Natural killer cell (primary cell): ENCODE measurements around the gene TOB2. TPM values are rescaled to one million over a fixed set of nuclear protein-coding genes. Genes with fewer than 3 reads are reported as not detected.
"Not testable (repeated sequence)": the region's sequence is repeated elsewhere in the genome, so short reads cannot be mapped to it uniquely, and the experiment has no call there.

Experiments used
- ATAC-seq, 3 donors: fragments of 150-1000 bp in 2 of 3; fragments of 200-7000 bp in 1 of 3; cut with Tn5 transposase; 1 replicate in 1 of 3; 2 replicates in 2 of 3; pipeline ENCODE4 v1.10.0; 2021; ENCODE audit warnings: mild to moderate bottlenecking in 2 of 3, moderate library complexity in 2 of 3
- DNase-seq, 2 donors: peaks; one replicate each; pipeline versions ENCODE4 v3.0.0 to v3.0.0-alpha.2; 2013 to 2021; ENCODE audit warnings: mixed read lengths in 1 of 2
- H3K27ac ChIP-seq: one replicate; pipeline ENCODE4 v1.5.1; 2013; ENCODE audit warnings: mild to moderate bottlenecking, low read length
- H3K27me3 ChIP-seq: one replicate; pipeline ENCODE4 v1.6.1; 2013; ENCODE audit warnings: low read length; ENCODE audit not compliant: control insufficient read depth, insufficient read depth
- H3K36me3 ChIP-seq: one replicate; pipeline ENCODE4 v1.6.1; 2013; ENCODE audit warnings: low read length; ENCODE audit not compliant: control insufficient read depth, insufficient read depth
- H3K4me1 ChIP-seq: one replicate; pipeline ENCODE4 v1.6.1; 2013; ENCODE audit warnings: low read length; ENCODE audit not compliant: control insufficient read depth, insufficient read depth
- H3K4me3 ChIP-seq: one replicate; pipeline ENCODE4 v1.5.1; 2013; ENCODE audit warnings: low read length
- H3K9me3 ChIP-seq: one replicate; pipeline ENCODE4 v1.6.1; 2013; ENCODE audit warnings: low read length; ENCODE audit not compliant: control insufficient read depth, insufficient read depth
- H3K27ac Mint-ChIP-seq, 2 donors: one replicate each; pipeline ENCODE4 v1.8.0; 2022; ENCODE audit warnings: mild to moderate bottlenecking in 2 of 2, mixed read lengths in 2 of 2, moderate library complexity in 1 of 2
- H3K27me3 Mint-ChIP-seq, 2 donors: one replicate each; pipeline ENCODE4 v1.8.0; 2022; ENCODE audit warnings: low read depth in 2 of 2, mixed read lengths in 2 of 2
- H3K36me3 Mint-ChIP-seq: one replicate; pipeline ENCODE4 v1.8.0; 2022; ENCODE audit warnings: mixed read lengths
- H3K4me1 Mint-ChIP-seq, 2 donors: one replicate each; pipeline ENCODE4 v1.8.0; 2022; ENCODE audit warnings: mixed read lengths in 2 of 2
- H3K4me3 Mint-ChIP-seq: one replicate; pipeline ENCODE4 v1.8.0; 2022; ENCODE audit warnings: mild to moderate bottlenecking, moderate library complexity, mixed read lengths
- H3K9me3 Mint-ChIP-seq, 2 donors: one replicate each; pipeline ENCODE4 v1.8.0; 2022; ENCODE audit warnings: mixed read lengths in 2 of 2
- WGBS: methylation state at CpG from one replicate; pipeline ENCODE4 v1.1.7; 2013; ENCODE audit warnings: missing lambda C conversion rate; ENCODE audit not compliant: insufficient coverage; 5-methylcytosine and 5-hydroxymethylcytosine counted together
- intact Hi-C: fragments of 100-400 bp; cut with micrococcal nuclease; formaldehyde crosslinking; loops from one replicate; pipeline ENCODE4 v1.14.2; 2022
- total RNA-seq, 4 donors: library from RNA; stranded (reverse); fragments of 120-200 nt in 1 of 4; gene quantifications; one replicate each; pipeline versions ENCODE4 v1.2.3 to v1.2.4, GENCODE V29; 2013 to 2022
- TF ChIP-seq, protein P1 (sequence below): fragments of 200-600 bp; IDR thresholded peaks from one replicate; pipeline ENCODE4 v1.8.0; 2022; ENCODE audit warnings: antibody characterized with exemption

The TOB2 gene
- total RNA-seq, 3 donors from 2014 or later (not counting 1 experiment from before 2014, with no cell fraction given): 26.4 to 42.2 (median 32.6) TPM

DNA sequence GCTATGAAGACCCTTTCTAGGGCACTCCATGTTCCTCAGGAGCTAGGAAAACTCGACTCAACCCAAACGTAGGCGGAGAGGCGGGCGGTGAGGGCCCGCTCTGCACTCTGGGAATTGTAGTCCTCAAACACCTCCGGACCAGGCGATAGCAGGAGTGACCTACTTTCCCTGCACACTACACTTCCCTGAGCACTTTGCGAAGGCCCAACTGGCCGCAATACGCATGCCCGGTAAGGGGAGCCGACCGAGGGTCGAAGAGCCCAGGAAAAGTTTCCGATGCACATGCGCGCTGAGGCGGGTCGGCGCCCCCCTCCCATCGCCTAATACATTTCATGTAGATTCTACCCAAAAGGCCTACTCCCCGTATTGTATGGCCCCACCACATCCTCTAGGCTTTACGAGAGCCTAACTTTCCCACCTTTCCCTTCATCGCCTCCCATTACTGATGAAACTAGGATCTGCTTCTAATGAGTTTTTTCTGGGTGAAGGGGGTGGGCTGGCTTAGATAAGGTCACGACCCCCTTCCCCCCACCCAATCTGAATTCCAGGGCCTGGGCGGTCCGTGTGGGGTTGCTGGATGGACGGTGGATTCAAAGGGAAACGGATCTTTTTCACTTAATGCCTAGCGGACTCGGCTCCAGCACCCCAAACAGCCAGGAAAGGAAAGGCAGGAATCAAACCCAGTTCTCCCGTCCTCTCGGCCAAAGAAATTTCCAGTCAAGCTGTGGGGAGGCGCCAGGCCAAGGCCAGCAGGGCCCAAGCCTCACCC, 2.1 kb downstream of the TOB2 start:
- TF ChIP-seq, protein P1, sequence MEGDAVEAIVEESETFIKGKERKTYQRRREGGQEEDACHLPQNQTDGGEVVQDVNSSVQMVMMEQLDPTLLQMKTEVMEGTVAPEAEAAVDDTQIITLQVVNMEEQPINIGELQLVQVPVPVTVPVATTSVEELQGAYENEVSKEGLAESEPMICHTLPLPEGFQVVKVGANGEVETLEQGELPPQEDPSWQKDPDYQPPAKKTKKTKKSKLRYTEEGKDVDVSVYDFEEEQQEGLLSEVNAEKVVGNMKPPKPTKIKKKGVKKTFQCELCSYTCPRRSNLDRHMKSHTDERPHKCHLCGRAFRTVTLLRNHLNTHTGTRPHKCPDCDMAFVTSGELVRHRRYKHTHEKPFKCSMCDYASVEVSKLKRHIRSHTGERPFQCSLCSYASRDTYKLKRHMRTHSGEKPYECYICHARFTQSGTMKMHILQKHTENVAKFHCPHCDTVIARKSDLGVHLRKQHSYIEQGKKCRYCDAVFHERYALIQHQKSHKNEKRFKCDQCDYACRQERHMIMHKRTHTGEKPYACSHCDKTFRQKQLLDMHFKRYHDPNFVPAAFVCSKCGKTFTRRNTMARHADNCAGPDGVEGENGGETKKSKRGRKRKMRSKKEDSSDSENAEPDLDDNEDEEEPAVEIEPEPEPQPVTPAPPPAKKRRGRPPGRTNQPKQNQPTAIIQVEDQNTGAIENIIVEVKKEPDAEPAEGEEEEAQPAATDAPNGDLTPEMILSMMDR: no peak
- H3K36me3 Mint-ChIP-seq: no peaks in the 10 kb centered on the region
- H3K9me3 Mint-ChIP-seq: no peaks in the 10 kb centered on the region
- ATAC-seq: peak; percentile 34 to 56 (median 55)
- H3K27me3 ChIP-seq: no peaks in the 10 kb centered on the region
- peak overlapping the region; percentile 93 to 99 for H3K27ac Mint-ChIP-seq
- no peaks in the 10 kb centered on the region for H3K27me3 Mint-ChIP-seq
- intact Hi-C loops: loop anchor here (1.0 kb wide), 1 partner anchor 158 kb away; the partner anchor contains the start of gene RANGAP1
- H3K9me3 ChIP-seq: no peaks in the 10 kb centered on the region
- H3K4me3 ChIP-seq: peak overlapping the region; percentile 91
- WGBS: under 1% methylated on average over 33 of the region's 35 CpGs
- peak; percentile 60 to 91 for DNase-seq
- peak overlapping the region; percentile 93 for H3K4me3 Mint-ChIP-seq
- H3K27ac ChIP-seq: peak overlapping the region; percentile 100
- peaks cover 31% of the 10 kb centered on the region for H3K4me1 ChIP-seq
- H3K36me3 ChIP-seq: peaks cover 2% of the 10 kb centered on the region
- H3K4me1 Mint-ChIP-seq: peaks cover 35 to 54% of the 10 kb centered on the region in 2 donors

DNA sequence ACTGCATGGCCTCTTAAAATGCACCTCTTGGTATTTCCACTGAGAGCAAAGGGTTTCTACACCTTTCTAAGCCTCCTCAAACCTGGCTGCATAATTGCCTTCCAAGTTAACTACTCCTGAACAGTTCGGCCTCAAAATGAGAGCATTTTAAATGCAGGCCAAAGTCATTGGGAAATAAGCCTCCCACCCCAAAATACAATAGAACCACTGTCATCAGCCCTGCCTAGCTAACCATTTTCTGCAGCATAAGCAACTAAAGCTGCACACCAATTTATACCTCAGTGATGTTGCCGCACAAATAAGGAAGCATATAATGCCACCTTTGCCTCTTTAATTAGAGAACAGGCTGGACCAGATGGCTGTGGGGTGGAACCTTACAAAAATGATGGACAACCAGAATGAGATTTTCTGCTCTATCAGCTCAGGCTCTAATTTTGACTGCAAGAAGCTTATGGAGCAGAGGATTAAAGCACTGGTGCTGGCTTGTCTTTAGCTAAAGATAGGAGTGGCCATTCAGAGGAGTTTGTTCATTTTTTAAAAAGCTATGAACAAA, 4.3 kb downstream of the TOB2 start:
- no peak overlapping the region for H3K4me3 ChIP-seq

DNA sequence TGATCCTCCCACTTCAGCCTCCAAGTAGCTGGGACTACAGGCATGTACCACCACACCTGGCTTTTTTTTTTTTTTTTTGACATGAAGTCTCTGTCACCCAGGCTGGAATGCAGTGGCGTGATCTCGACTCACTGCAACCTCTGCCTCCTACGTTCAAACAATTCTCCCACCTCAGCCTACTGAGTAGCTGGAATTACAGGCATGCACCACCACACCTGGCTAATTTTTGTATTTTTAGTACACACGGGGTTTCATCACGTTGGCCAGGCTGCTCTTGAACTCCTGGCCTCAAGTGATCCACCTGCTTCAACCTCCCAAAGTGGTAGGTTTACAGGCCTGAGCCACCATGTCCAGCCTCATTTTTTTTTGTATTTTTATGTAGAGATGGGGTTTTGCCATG, 6.1 kb downstream of the TOB2 start:
- H3K4me3 Mint-ChIP-seq, H3K36me3 Mint-ChIP-seq, DNase-seq, ATAC-seq, H3K27ac Mint-ChIP-seq, H3K27me3 ChIP-seq, H3K9me3 ChIP-seq, H3K27me3 Mint-ChIP-seq, H3K9me3 Mint-ChIP-seq, H3K27ac ChIP-seq, H3K4me3 ChIP-seq, intact Hi-C loops: not testable (repeated sequence)
- H3K4me1 ChIP-seq: peaks cover 22% of the 10 kb centered on the region
- H3K4me1 Mint-ChIP-seq: peaks cover 21 to 46% of the 10 kb centered on the region in 2 donors
- 87% methylated on average over 5 of the region's 5 CpGs for WGBS
- H3K36me3 ChIP-seq: peaks cover 25% of the 10 kb centered on the region

More for the DNA sequence above, 4.3 kb downstream of the TOB2 start:
- no peaks in the 10 kb centered on the region for H3K36me3 Mint-ChIP-seq
- no peaks in the 10 kb centered on the region for H3K27me3 ChIP-seq
- H3K4me1 ChIP-seq: peaks cover 29% of the 10 kb centered on the region
- no peaks in the 10 kb centered on the region for H3K27me3 Mint-ChIP-seq
- H3K27ac ChIP-seq: no peak overlapping the region
- H3K4me1 Mint-ChIP-seq: peaks cover 25 to 43% of the 10 kb centered on the region in 2 donors
- WGBS: 95% methylated on average over 2 of the region's 2 CpGs
- intact Hi-C loops: no loop called here
- ATAC-seq: no peak
- H3K36me3 ChIP-seq: peaks cover 8% of the 10 kb centered on the region
- H3K9me3 ChIP-seq: no peaks in the 10 kb centered on the region
- peak overlapping the region; percentile 76 for H3K4me3 Mint-ChIP-seq
- H3K27ac Mint-ChIP-seq: peak overlapping the region; percentile 36 to 69
- TF ChIP-seq, protein P1: no peak
- DNase-seq: no peak
- H3K9me3 Mint-ChIP-seq: no peaks in the 10 kb centered on the region

DNA sequence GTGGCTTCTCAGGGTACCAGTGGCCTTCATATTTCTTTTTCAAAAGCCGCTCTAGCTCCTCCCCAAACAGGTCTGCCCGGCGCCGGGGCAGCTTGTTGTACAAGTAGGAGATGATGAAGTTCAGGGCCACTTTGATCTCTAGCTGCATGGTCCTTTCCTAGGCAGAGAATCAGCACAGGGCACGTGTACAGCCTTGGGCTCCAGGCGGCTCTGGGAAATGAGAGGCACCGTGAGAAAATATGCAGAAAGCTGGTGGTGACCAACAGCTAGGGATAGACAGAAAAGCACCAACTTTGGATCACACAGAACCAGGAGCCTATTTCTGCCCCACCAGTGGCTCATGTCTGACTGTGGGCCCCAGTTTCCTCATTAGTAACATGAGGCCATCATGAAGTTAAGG, 9.4 kb downstream of the TOB2 start:
- peaks cover 37% of the 10 kb centered on the region for H3K36me3 ChIP-seq
- H3K27ac Mint-ChIP-seq: peak overlapping the region in 1 of 2 donors; percentile 64

More for the DNA sequence above, 9.4 kb downstream of the TOB2 start:
- H3K4me3 Mint-ChIP-seq: no peak overlapping the region
- H3K9me3 ChIP-seq: no peaks in the 10 kb centered on the region
- no peak for DNase-seq
- peaks cover 1 to 22% of the 10 kb centered on the region in 2 donors for H3K4me1 Mint-ChIP-seq
- no peaks in the 10 kb centered on the region for H3K27me3 ChIP-seq
- H3K4me3 ChIP-seq: no peak overlapping the region
- H3K9me3 Mint-ChIP-seq: no peaks in the 10 kb centered on the region
- no peak for ATAC-seq
- H3K36me3 Mint-ChIP-seq: no peaks in the 10 kb centered on the region
- WGBS: 97% methylated on average over 7 of the region's 7 CpGs
- H3K4me1 ChIP-seq: peaks cover 5% of the 10 kb centered on the region
- H3K27me3 Mint-ChIP-seq: no peaks in the 10 kb centered on the region
- intact Hi-C loops: no loop called here
- H3K27ac ChIP-seq: no peak overlapping the region
- TF ChIP-seq, protein P1: no peak
